Activated gamma-delta T cell (primary cell): ENCODE measurements around the gene IL22.

Experiments
- DNase-seq: peaks from one replicate; lab custom pipeline; 2025; lab: John Stamatoyannopoulos, UW

The IL22 gene

DNA sequence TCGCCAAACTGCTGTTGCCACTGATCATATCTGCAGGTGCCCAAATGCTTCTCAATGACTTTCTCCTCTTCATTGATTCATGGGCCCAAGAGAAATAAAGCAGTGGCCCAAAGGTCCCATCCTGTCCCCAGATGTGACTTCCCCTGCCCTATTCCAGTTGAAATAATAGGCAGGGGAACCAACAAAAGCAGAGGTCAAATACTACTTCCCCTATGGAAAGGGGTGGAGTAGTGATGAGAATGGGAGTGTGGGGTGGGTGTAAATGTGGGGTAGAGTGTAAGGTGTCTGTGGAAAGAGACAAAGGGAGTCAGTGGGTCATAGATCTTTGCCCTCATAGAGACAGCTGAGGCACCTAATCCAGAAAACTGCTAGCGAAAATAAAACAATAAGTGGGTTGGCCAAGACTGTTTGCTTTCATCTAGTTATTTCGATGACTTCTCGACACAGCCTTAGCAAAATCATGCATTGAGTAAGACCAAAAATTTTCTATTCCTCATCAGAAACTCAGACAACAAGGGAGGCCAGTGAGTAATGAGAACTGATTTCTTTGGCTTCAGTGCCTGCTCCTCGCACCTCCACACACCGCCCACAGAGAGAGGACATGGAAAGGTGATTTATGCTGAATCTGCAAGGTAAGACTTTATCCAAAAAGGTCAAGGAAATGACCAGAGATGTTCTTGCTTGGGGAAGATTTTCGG is 10.9 kb upstream of the IL22 start:
- DNase-seq = no peak

DNA sequence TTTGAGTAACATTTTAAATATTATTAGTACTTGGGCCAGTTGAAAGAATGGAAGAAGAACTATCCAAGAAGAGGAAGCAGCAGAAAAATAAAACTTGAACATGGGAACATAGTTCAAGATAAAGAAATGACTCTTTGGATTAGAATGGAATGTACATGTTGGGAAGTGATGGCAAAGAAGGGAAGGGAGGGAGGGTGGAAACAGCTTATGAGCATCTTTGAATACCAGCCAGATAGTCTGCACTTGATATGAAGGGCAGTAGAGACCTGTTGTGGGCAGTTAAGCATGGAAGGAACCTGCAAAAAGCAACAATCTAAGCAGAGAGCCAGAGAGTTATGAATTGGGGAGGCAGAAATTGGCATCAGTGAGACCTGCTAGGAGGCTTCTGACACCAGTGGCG is 10.0 kb upstream of the IL22 start:
- DNase-seq = no peak

DNA sequence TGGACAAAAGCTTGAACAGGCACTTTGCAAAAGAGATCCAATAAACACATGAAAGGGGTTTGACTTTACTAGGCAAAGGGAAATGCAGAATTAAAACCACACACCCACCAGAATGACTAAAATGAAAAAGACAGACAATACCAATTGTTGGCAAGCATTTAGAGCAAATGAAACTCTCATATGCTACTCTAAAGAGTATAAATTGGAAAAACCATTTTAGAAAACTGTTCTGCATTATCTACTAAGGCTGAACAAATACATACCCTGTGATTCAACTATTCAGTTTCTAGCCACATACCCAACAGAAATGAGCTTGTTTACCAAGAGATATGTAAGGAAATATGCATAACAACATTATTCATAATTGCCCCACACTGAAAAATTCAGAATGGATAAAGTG is 8.5 kb upstream of the IL22 start:
- no peak for DNase-seq

DNA sequence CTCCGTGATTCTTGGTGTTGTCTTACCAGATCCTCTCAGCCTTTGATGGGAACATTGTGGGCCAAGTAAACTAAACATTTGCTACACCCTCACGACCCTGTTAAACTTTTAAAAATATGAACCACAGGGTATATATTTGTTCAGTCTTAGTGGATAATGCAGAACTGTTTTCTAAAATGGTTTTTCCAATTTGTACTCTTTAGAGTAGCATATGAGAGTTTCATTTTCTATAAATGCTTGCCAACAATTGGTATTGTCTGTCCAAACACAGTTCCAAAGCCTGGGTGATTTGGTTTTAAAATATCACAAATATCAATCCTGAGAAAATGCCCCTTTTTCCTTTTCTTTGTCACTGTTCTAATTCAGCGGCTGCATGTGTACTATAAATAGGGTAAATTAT is 6.7 kb upstream of the IL22 start:
- DNase-seq = no peak

DNA sequence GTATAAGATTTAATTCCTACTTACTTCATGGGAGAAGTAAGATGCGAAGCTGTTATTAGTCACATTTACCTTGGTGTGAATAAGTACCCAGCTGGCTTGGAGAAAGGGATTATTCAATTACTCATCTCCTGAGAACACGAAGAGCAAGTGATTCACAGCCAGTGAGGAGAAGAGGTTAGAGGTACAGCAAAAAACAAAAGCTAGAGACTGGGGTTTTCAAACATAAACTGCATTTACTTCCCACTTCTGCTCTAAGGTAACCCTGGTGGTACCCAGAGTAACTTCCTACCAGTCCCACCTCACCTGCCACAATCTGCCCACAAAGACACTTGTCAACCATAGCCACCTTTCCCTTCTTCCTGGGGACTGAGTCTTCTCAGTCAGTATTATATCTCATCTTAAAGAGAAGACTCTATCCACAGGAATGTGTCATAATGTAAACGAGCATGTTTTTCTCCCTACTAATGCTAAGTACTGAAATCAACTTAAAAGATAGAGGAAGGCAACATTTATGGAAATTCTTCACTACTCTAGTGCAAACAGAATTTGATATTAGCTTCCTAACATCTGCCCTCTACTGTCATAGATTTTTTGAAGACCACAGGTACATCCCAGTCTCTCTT is 6.0 kb upstream of the IL22 start:
- DNase-seq = no peak

DNA sequence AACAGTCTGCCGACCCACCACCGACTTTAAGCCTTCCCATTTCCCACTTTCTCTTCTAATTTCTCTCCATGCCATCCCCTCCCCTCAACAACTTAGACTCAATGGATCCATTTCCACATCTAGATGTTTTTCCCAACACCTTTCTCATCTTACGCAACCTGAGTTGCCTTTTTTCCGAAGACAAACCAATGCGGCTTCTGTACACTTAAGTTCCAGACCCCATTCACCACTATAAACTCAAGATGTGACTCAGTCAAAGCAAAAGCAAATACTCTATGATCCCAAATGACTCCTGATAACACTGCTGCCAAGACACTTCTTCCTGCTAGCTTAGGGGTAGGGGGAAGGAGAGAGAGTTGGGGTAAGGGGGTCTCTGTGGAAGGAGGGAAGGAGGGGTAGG is 1.3 kb downstream of the IL22 start:
- DNase-seq = no peak

DNA sequence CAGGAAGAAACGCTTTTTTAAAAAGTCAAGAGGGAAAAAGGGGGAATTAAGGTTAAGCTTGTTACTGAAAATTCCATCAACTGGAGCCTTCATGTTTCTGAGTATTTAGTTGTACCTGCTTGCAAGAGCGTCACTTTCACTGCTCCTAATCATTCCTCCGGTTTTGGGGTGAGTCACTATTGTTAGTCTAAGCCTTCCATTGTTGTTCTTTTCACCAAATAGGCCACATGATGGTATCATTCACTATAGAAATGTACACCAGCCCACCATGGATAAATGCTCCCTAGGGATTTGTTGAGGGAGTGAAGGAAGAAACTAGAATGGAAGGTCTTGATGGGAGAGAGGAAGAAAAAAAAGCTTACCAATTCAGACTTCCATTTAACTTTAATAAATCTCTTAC is 3.0 kb downstream of the IL22 start:
- no peak for DNase-seq

DNA sequence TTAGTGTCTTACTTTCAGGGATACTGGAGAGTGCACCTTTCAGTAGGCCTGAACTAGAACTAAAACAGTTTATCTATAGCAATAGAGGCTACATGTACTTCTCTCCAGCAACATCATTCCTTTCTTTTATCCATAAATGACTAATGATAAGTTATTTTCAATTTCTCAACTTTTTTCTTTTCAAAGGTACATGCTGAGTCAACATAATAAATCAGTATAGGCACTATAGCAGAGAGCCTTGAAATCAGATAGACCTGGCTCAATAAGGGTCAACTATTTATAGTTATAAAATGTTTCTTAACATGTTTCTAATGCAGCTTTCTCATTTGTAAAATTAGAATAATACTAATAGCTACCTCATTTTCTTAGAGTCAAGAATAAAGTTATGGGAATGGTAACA is 5.6 kb downstream of the IL22 start:
- no peak for DNase-seq

DNA sequence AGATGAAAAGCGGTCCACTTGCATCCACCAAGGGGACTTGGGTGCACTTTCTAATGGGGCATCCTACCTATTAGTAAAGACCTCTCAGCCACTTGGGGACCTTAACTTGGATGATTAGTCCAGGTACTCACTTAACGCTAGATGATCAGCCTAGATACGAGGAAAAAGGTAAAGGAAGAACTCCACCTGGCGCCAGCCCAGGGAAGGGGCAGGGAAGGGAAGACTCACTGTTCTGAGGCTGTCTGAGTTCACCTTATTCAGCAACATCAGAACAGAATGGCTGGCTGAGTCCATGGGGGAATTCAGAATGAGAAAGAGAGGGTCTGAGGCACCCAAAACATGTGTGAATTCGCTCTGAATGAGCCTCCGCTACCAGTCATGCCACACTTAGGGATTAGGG is 7.1 kb downstream of the IL22 start:
- DNase-seq = no peak

DNA sequence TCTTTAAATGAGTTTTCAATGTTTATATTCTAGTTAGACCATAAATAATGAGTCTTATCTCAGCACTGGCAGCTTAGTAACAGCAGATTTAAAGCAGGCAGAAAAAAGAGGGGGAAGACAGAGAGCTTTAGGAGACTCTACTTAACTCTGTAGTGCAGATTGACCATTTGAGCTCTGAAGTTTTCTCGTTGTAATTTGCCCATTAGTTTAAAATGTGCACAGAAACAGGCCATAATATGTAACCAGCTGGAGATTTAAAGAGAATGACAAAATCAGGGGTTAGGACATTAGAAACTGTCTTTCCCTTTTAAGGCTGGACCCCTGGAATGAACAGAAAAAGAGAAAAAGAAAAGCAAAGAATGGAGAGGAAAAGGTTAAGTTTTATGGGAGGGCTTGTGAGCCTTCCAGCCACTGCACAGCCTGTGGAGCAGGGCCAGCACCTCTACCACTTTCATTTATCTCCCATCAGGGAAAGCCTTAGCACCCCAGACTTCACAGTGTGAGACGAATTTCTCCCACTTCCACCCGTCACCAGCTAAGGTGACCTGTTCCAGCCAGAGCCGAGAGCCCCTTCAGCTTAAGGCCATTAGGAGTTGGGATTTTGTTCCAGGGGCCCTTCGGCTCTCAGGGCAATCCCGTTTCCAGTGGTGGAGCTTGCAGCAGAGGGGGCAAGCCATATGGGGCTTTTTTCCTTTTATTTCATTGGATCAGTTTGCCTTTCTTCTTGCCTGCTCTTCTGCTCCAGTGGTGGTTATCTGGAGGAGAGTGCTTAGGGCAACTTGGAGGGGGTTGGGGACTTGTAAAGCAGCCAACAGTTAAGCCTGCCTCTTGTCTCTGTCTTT is 8.0 kb downstream of the IL22 start:
- no peak for DNase-seq

DNA sequence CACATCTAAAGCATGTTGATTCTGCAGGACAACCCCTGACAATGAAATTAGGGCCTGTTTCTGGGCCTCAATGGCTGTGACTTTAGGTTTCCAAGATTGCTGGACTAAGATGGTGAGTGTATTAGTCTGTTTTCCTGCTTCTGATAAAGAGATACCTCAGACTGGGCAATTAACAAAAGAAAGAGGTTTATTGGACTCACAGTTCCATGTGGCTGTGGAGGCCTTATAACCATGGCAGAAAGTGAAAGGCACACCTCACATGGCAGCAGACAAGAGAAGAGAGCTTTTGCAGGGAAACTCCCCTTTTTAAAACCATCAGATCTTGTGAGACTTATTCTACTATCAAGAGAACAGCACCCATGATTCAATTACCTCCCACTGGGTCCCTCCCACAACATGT is 10.6 kb downstream of the IL22 start:
- DNase-seq = no peak

DNA sequence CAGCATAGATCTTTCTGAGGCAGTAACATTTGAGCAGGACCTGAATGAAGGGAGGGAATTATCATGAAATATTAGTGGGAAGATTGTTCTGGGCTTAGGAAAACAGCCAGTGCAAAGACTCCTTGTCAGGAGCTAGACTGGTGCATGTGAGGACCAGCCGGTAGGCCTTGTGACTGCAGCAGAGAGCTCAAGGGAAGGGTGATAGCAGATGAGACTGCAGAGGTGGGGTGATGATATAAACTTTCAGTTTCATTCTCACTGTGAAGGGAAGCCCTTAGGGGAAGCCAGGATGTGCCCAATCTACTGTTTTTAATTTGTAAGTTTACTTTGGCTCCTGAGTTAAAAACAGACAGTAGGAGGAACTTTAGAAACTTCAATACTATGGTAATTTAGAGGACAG is 12.4 kb downstream of the IL22 start:
- DNase-seq = no peak

DNA sequence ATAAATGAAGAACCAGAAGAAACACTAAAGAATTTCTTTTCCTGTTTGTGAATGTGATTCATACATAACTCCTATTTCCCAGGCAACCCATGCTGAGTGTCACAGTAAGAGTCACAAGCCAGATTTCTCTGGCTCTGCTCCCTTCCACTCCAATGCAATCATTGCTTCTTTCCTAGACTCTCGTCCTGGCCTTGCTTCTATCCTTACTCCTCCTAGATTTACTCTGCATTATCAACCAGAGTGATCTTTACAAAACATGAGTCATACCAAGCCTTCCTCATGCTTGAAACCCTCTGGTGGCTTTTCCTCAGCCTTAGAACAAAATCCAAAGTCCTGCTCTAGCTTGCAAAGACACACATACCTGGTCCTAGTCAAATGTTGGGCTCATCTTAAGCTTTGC is 13.3 kb downstream of the IL22 start:
- DNase-seq = no peak

DNA sequence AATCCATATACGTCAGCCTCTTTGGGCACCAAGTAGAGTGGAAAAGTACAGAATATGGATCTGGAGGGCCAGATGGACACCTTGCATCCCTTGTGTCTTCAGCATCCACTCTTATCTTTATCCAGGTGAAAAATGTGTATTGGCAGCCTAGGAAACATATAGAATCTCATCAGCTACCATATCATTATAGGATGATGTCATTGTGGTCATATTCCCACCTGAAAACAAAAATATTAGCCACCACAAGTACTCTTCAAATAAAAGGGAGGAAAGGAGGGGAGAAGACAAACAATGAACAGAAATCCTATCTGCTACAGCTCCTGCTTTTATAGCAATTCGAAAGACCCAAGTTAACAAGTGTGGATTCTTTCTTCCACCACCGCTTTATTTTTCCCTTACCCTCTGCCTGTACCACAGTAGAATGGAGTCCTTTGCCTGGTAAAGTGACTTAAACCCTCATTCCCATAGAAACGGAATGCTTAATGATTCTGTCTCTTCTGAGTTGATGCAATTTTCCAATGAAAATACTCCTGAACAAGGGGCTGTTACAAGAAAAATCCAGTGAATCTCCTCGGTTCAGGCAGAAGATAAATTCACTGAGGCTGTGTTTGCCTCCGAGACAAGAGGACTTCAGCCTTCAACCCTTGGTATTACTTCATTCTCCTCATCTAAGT is 14.0 kb downstream of the IL22 start:
- no peak for DNase-seq

DNA sequence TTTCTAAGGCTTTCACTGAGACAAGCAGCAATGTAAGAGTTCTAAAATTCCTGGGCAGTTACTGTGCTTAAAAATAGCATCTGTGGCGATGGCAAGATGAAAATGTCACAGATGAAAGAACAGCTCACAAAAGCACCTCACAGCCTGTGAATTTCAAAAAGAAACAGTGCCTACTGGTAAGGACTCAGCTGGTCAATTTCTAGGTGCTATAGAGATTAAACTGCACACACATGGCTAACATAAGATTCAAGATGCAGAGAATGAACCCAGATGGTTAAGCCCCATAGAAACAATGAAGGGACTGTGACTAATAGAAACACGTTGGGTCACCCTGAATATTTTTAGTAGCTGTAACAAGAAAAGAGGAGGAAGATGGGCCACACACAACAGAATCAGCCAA is 15.8 kb downstream of the IL22 start:
- DNase-seq = no peak

DNA sequence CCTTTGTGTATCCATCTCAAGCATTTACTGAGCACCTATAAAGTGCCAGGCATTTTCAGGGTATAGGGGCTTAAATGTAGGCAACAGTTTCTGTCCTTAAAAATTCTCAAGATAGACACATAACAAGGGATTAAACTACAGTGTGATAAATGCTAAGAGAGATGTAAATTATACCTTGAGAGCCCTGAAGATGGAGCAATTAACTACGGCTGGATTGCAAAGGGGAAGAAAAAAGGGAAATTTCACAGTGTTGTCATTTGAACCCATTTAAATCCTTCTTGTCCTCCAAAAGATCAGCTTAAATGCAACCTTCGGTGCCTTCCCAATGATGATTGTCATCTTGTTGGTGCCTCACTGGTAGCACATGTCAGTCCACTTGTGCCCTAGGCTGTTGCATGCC is 16.3 kb downstream of the IL22 start:
- no peak for DNase-seq

DNA sequence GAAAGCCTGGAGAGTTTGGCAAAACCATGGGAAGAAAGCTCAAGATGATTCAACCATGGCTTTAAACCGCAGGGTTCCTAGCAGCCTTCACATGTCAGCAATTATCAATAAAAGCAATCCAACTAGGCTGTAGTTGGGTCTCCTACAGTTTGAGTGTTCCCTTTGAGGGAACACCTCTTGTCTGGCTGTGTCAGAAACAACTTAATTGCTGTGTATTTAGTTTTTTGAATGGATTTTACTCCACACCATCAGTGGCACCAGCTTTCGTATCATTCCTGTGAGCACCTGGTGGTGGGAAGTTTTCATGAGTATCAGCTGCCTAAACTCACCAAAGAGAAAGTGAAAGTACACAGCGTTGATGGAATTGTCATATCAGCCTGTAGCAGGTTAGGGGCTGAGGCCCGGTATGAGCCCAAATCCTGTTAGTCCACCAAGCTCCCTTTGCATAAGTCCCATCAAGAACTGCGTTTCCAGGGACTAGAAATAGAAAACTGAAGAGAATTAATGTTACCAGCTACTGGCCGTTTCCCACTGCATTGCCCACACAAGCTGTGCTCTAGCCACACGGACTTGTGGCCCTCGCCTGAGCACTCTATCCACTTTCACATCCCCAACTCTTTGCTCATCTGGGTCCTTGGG is 16.9 kb downstream of the IL22 start:
- DNase-seq = no peak

DNA sequence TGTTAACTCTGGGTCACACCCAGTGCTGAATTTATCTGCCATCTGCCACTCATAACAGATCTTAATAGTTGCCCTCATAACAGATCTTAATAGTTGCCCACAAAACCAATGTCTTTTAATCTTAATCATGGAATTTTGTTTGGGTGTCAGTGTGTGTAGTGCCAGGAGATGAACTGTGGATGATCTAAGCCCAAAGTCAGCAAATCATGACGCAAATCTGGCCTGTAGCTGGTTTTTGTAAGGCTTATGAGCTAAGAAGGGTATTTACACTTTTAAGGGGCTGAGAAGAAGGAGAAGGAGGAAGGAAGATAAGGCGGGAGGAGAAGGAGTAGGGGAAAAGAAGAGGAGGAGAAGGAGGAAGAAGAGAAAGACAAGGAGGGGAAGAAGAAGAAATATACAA is 17.8 kb downstream of the IL22 start:
- no peak for DNase-seq

DNA sequence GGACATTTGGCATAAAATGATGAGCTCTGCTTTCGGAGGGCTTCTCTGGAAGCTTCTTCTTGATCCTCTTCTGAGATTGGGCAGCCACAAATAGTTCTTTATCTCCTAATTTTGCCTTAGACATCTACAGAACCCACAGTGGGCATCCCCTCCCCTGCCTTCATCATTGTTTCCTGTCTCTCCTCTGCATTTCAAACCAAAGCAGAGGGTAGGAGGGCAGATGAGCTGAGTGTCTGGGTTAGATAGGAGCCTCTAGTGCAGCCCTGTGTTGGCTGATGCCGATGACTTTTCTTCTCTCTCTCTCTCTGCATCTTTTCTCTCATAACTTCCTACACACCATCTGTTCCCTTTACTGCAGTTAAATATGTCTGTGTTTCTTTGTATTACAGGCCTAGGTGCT is 19.3 kb downstream of the IL22 start:
- DNase-seq = no peak

DNA sequence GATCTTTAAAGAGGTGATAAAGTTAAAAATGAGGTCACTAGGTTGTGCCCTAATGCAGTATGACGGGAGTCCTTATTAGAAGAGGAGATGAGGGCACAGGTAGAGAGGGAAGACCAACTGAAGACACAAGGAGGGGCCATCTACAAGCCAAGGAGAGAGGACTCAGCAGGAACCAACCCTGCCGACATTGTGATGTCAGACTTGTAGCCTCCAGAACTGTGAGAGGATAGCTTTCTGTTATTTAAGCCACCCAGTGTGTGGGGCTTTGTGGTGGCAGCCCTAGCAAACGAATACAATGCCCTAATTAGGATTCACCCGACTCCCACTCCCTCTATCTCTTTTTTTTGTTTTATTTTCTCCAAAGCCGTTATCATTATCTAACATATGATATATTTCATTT is 19.9 kb downstream of the IL22 start:
- no peak for DNase-seq

DNA sequence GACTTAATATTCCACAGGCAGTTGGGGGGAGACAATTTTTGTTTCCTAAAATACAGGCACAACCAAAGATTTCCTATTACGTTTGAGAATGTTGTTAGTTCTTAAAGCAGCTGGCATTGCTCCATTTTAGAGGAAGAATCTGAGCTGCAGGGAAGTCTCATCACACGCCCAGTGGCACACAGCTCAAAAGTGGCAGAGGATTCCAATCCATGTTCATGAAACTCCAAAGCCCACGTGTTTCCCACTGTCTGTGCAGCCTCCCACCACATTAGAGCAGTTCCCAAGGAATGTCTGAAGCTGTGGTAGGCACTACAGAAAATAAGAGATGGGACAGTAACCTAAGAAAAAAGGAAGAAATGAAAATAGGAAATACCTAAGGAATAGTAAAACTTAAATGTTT is 21.7 kb downstream of the IL22 start:
- DNase-seq = no peak

DNA sequence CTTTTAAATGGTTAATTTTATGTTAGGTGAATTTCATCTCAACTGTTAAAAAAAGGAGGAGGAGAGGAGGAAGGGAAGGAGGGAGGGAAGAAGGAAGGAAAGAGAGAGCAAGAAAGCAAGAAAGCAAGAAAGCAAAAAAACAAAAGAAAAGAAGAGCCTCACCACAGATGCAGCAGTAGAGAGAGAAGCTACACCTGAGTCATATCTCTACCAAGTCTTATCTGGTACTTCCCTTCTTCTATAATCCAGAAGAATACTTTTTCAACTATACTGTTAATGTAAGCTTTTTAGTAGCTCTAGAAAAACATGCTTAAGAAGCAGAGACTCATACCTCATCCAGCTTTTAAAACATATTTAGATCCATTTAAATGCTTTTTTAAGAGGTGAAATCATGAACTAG is 22.2 kb downstream of the IL22 start:
- no peak for DNase-seq
